ENCODE data around the gene KDM7A. TPM values are rescaled to one million over a fixed set of nuclear protein-coding genes. Genes with fewer than 3 reads are reported as not detected.

Gene KDM7A
- total RNA-seq (2012; rRNA removed): 2.8 and 4.4 TPM in 2 replicates

GRCh38 chr7:140176811-140177702 lies at the start of gene KDM7A:
Gene KDM7A, minus strand, starts transcription at chr7:140176983. Its CDS starts 46 bp downstream, at chr7:140176937.
- Histone ChIP-seq H3K9ac (ENCODE audit: low read depth, low read length) (peak within 1 kb of the TSS; percentile 93), H3K4me2 (ENCODE audit: low read length) (peak within 1 kb of the TSS; percentile 96), H3K9me3 (replicated peaks; ENCODE audit: low read length) (no peaks in the 10 kb centered on the region), H3K4me1 (ENCODE audit: control insufficient read depth, insufficient read depth, low read length) (peaks cover 13% of the 10 kb centered on the region), H3K4me3 (ENCODE audit: low read length) (peak within 1 kb of the TSS; percentile 79), H3K36me3 (ENCODE audit: insufficient read depth, low read length) (no peaks in the 10 kb centered on the region), H3K27me3 (ENCODE audit: control insufficient read depth, insufficient read depth, low read length) (peaks cover 28% of the 10 kb centered on the region)

DNA sequence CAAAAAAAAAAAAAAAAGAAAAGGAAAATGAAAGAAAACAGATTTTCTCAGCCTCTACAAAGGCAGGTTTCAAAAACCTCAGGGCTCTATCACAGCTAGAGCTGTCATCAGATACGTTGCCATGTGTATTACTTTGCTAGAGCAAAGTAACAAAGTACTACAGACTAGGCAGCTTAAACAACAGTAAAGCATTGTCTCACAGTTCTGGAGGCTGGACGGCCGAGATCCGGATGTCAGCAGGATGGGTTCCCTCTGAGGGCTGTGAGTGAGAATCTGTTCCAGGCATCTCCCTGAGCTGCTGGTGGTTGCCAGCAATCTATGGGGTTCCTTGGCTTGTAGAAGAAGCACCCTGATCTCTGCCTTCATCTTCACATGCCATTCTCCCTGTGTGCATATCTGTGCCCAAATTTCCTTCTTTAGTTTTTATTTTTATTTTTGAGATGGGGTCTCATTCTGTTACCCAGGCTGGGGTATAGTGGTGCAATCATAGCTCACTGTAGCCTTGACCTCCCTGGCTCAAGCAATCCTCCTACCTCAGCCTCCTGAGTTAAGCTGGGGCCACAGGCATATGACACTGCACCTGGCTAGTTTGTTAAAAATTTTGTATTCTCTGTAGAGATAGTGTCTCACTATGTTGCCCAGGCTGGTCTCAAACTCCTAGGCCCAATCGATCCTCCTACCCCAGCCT lies 48.9 kb upstream of the KDM7A start:
- Histone ChIP-seq H3K4me1 (ENCODE audit: control insufficient read depth, insufficient read depth, low read length) (peaks cover 6% of the 10 kb centered on the region), H3K9me3 (replicated peaks; ENCODE audit: low read length) (no peaks in the 10 kb centered on the region), H3K4me2 (ENCODE audit: low read length) (no peak overlapping the region), H3K9ac (ENCODE audit: low read depth, low read length) (no peak overlapping the region), H3K27me3 (ENCODE audit: control insufficient read depth, insufficient read depth, low read length) (peaks cover 54% of the 10 kb centered on the region), H3K4me3 (ENCODE audit: low read length) (no peak overlapping the region), H3K36me3 (ENCODE audit: insufficient read depth, low read length) (no peaks in the 10 kb centered on the region)

- no peaks in the 10 kb centered on the region for H3K36me3 ChIP-seq (ENCODE audit: insufficient read depth, low read length)
- no peak overlapping the region for H3K9ac ChIP-seq (ENCODE audit: low read depth, low read length)
- H3K4me2 ChIP-seq (ENCODE audit: low read length): no peak overlapping the region
- no peaks in the 10 kb centered on the region for H3K9me3 ChIP-seq (replicated peaks; ENCODE audit: low read length)
- no peaks in the 10 kb centered on the region for H3K4me1 ChIP-seq (ENCODE audit: control insufficient read depth, insufficient read depth, low read length)
- H3K4me3 ChIP-seq (ENCODE audit: low read length): no peak overlapping the region
- H3K27me3 ChIP-seq (ENCODE audit: control insufficient read depth, insufficient read depth, low read length): peaks cover 44% of the 10 kb centered on the region
Measured at GRCh38 chr7:140223515-140224221, 46.9 kb upstream of the KDM7A start.

DNA sequence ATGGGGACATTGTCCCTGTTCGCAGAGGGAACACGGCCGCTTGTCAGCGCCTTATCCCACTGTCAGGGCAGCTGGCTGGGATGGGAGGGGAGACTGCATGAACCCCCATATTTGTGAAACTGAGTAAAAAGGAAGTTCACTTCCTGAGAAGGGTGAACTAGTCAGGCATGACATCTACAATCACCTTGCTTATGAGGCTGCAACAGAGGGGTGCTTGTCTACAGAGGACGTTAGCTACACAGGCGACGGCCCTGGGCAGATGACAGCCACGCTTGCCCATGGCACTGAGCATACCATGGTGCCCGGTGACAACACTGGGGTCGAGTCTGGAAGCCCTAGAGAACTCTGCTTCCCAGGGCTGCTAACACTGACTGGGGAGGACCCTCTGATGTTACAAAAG lies 46.0 kb upstream of the KDM7A start:
- Histone ChIP-seq H3K4me3 (ENCODE audit: low read length) (no peak overlapping the region), H3K27me3 (ENCODE audit: control insufficient read depth, insufficient read depth, low read length) (peaks cover 43% of the 10 kb centered on the region), H3K4me1 (ENCODE audit: control insufficient read depth, insufficient read depth, low read length) (no peaks in the 10 kb centered on the region), H3K9me3 (replicated peaks; ENCODE audit: low read length) (no peaks in the 10 kb centered on the region), H3K4me2 (ENCODE audit: low read length) (no peak overlapping the region), H3K36me3 (ENCODE audit: insufficient read depth, low read length) (no peaks in the 10 kb centered on the region), H3K9ac (ENCODE audit: low read depth, low read length) (no peak overlapping the region)

- Histone ChIP-seq H3K4me2 (ENCODE audit: low read length) (no peak overlapping the region), H3K27me3 (ENCODE audit: control insufficient read depth, insufficient read depth, low read length) (peaks cover 38% of the 10 kb centered on the region), H3K36me3 (ENCODE audit: insufficient read depth, low read length) (no peaks in the 10 kb centered on the region), H3K4me3 (ENCODE audit: low read length) (no peak overlapping the region), H3K4me1 (ENCODE audit: control insufficient read depth, insufficient read depth, low read length) (no peaks in the 10 kb centered on the region), H3K9me3 (replicated peaks; ENCODE audit: low read length) (no peaks in the 10 kb centered on the region), H3K9ac (ENCODE audit: low read depth, low read length) (no peak overlapping the region)
Measured at GRCh38 chr7:140219672-140220524, 43.1 kb upstream of the KDM7A start.

- no peaks in the 10 kb centered on the region for H3K4me1 ChIP-seq (ENCODE audit: control insufficient read depth, insufficient read depth, low read length)
Measured at GRCh38 chr7:140218656-140219055, 41.9 kb upstream of the KDM7A start.

GRCh38 chr7:140217750-140218501 lies 41.1 kb upstream of the KDM7A start:
- no peaks in the 10 kb centered on the region for H3K4me1 ChIP-seq (ENCODE audit: control insufficient read depth, insufficient read depth, low read length)
- H3K9ac ChIP-seq (ENCODE audit: low read depth, low read length): no peak overlapping the region
- H3K36me3 ChIP-seq (ENCODE audit: insufficient read depth, low read length): no peaks in the 10 kb centered on the region
- no peak overlapping the region for H3K4me3 ChIP-seq (ENCODE audit: low read length)
- H3K9me3 ChIP-seq (replicated peaks; ENCODE audit: low read length): no peaks in the 10 kb centered on the region
- no peak overlapping the region for H3K4me2 ChIP-seq (ENCODE audit: low read length)
- peaks cover 34% of the 10 kb centered on the region for H3K27me3 ChIP-seq (ENCODE audit: control insufficient read depth, insufficient read depth, low read length)

More at GRCh38 chr7:140218656-140219055, 41.9 kb upstream of the KDM7A start:
- no peak overlapping the region for H3K4me3 ChIP-seq (ENCODE audit: low read length)
- no peaks in the 10 kb centered on the region for H3K36me3 ChIP-seq (ENCODE audit: insufficient read depth, low read length)
- H3K27me3 ChIP-seq (ENCODE audit: control insufficient read depth, insufficient read depth, low read length): peaks cover 41% of the 10 kb centered on the region
- no peaks in the 10 kb centered on the region for H3K9me3 ChIP-seq (replicated peaks; ENCODE audit: low read length)
- no peak overlapping the region for H3K9ac ChIP-seq (ENCODE audit: low read depth, low read length)
- no peak overlapping the region for H3K4me2 ChIP-seq (ENCODE audit: low read length)

GRCh38 chr7:140215281-140215680 lies 38.5 kb upstream of the KDM7A start:
- Histone ChIP-seq H3K9me3 (replicated peaks; ENCODE audit: low read length) (no peaks in the 10 kb centered on the region), H3K9ac (ENCODE audit: low read depth, low read length) (no peak overlapping the region), H3K4me3 (ENCODE audit: low read length) (no peak overlapping the region), H3K4me2 (ENCODE audit: low read length) (no peak overlapping the region), H3K4me1 (ENCODE audit: control insufficient read depth, insufficient read depth, low read length) (no peaks in the 10 kb centered on the region), H3K27me3 (ENCODE audit: control insufficient read depth, insufficient read depth, low read length) (peaks cover 22% of the 10 kb centered on the region), H3K36me3 (ENCODE audit: insufficient read depth, low read length) (no peaks in the 10 kb centered on the region)

GRCh38 chr7:140214075-140214684 lies 37.4 kb upstream of the KDM7A start:
- H3K9ac ChIP-seq (ENCODE audit: low read depth, low read length): no peak overlapping the region
- no peaks in the 10 kb centered on the region for H3K4me1 ChIP-seq (ENCODE audit: control insufficient read depth, insufficient read depth, low read length)
- H3K27me3 ChIP-seq (ENCODE audit: control insufficient read depth, insufficient read depth, low read length): peaks cover 27% of the 10 kb centered on the region
- H3K36me3 ChIP-seq (ENCODE audit: insufficient read depth, low read length): no peaks in the 10 kb centered on the region
- no peak overlapping the region for H3K4me2 ChIP-seq (ENCODE audit: low read length)
- H3K4me3 ChIP-seq (ENCODE audit: low read length): no peak overlapping the region
- no peaks in the 10 kb centered on the region for H3K9me3 ChIP-seq (replicated peaks; ENCODE audit: low read length)

- no peak overlapping the region for H3K4me3 ChIP-seq (ENCODE audit: low read length)
Measured at GRCh38 chr7:140213684-140214074, 36.9 kb upstream of the KDM7A start.

More at GRCh38 chr7:140213684-140214074, 36.9 kb upstream of the KDM7A start:
- Histone ChIP-seq H3K9me3 (replicated peaks; ENCODE audit: low read length) (no peaks in the 10 kb centered on the region), H3K36me3 (ENCODE audit: insufficient read depth, low read length) (no peaks in the 10 kb centered on the region), H3K4me1 (ENCODE audit: control insufficient read depth, insufficient read depth, low read length) (no peaks in the 10 kb centered on the region), H3K9ac (ENCODE audit: low read depth, low read length) (no peak overlapping the region), H3K27me3 (ENCODE audit: control insufficient read depth, insufficient read depth, low read length) (peaks cover 32% of the 10 kb centered on the region), H3K4me2 (ENCODE audit: low read length) (no peak overlapping the region)

Measured in skeletal muscle satellite cell (primary cell).